H1 (cell line): Measurements from ENCODE around the gene ARHGAP15. TPM values are rescaled to one million over a fixed set of nuclear protein-coding genes. Genes with fewer than 3 reads are reported as not detected.

Source experiments
- CTCF ChIA-PET: fragments of 300-600 bp; sonication (Branson Sonifier 250); formaldehyde crosslinking; loops from one replicate; lab custom pipeline; 2021; ENCODE audit not compliant: partially characterized antibody; lab: Charles Lee
- POLR2A ChIA-PET: fragments of 300-600 bp; sonication (Branson Sonifier 250); formaldehyde crosslinking; loops from one replicate; lab custom pipeline; 2021; ENCODE audit warnings: inconsistent platforms; ENCODE audit not compliant: partially characterized antibody; lab: Charles Lee
- DNase-seq, 2 experiments: peaks; one replicate each; pipeline versions ENCODE4 v3.0.0 to v3.0.0-alpha.2; 2010 to 2022; ENCODE audit warnings: low spot score in 2 of 2, low read depth in 1 of 2, mixed read lengths in 1 of 2
- FAIRE-seq: peaks from 2 replicates; lab custom pipeline; 2011; peaks lifted over from hg19 to GRCh38; lab: Jason Lieb, UNC
- H2AFZ ChIP-seq: 2 replicates; pipeline ENCODE4 v1.8.1; 2012; ENCODE audit warnings: low read length, inconsistent platforms
- H2AK5ac ChIP-seq: 2 replicates; pipeline ENCODE4 v1.6.1; 2013; ENCODE audit warnings: low read depth, low read length
- H2BK120ac ChIP-seq: replicated peaks from 2 replicates; pipeline ENCODE3; 2013; ENCODE audit warnings: low read depth, low read length, inconsistent platforms
- H2BK12ac ChIP-seq: 2 replicates; pipeline ENCODE4 v1.6.1; 2013; ENCODE audit warnings: low read depth, low read length
- H2BK15ac ChIP-seq: 2 replicates; pipeline ENCODE4 v1.6.1; 2013; ENCODE audit warnings: low read length
- H2BK20ac ChIP-seq: 2 replicates; pipeline ENCODE4 v1.6.1; 2013; ENCODE audit warnings: low read length
- H2BK5ac ChIP-seq: 2 replicates; pipeline ENCODE4 v1.6.1; 2013; ENCODE audit warnings: low read depth, low read length
- H3K14ac ChIP-seq: 2 replicates; pipeline ENCODE4 v1.6.1; 2013; ENCODE audit warnings: inconsistent platforms; ENCODE audit not compliant: insufficient read length
- H3K18ac ChIP-seq: 2 replicates; pipeline ENCODE4 v1.6.1; 2013; ENCODE audit warnings: low read length; ENCODE audit errors: extremely low read depth
- H3K23ac ChIP-seq: 2 replicates; pipeline ENCODE4 v1.6.1; 2013; ENCODE audit warnings: inconsistent platforms; ENCODE audit not compliant: insufficient read length
- H3K23me2 ChIP-seq: 2 replicates; pipeline ENCODE4 v1.6.1; 2013; ENCODE audit warnings: low read depth, low read length
- H3K27ac ChIP-seq: 2 replicates; pipeline ENCODE4 v1.6.1; 2011; ENCODE audit warnings: low read depth, low read length, inconsistent platforms
- H3K27me3 ChIP-seq, 4 experiments: replicated peaks in 1 of 4; 1 replicate in 1 of 4; 2 replicates in 3 of 4; pipeline versions ENCODE4 v1.6.1 to v1.8.1; 2011 to 2013; ENCODE audit warnings: low read length in 3 of 4, mild to moderate bottlenecking in 3 of 4, inconsistent platforms in 2 of 4, mixed read lengths in 2 of 4, moderate library complexity in 1 of 4; ENCODE audit not compliant: control insufficient read depth in 3 of 4, insufficient read depth in 3 of 4; ENCODE audit errors: extremely low read depth in 1 of 4
- H3K36me3 ChIP-seq, 4 experiments: 2 replicates each; pipeline versions ENCODE4 v1.6.1 to v1.8.1; 2011 to 2013; ENCODE audit warnings: mild to moderate bottlenecking in 4 of 4, low read length in 3 of 4, moderate library complexity in 2 of 4, control low read depth in 1 of 4, inconsistent platforms in 1 of 4; ENCODE audit not compliant: insufficient read depth in 4 of 4, control insufficient read depth in 2 of 4
- H3K4ac ChIP-seq: replicated peaks from 2 replicates; pipeline ENCODE3; 2013; ENCODE audit warnings: low read length, low read depth, mixed read lengths, inconsistent platforms; ENCODE audit not compliant: insufficient read length
- H3K4me1 ChIP-seq, 4 experiments: replicated peaks in 1 of 4; 1 replicate in 1 of 4; 2 replicates in 3 of 4; pipeline versions ENCODE4 v1.6.1 to v1.8.1; 2011 to 2013; ENCODE audit warnings: low read length in 3 of 4, inconsistent platforms in 2 of 4, mixed read lengths in 1 of 4; ENCODE audit not compliant: insufficient read depth in 4 of 4, control insufficient read depth in 3 of 4
- H3K4me2 ChIP-seq, 2 experiments: 2 replicates each; pipeline versions ENCODE4 v1.6.1 to v1.8.1; 2011 to 2013; ENCODE audit warnings: low read depth in 2 of 2, low read length in 2 of 2, control low read depth in 1 of 2, inconsistent platforms in 1 of 2, mild to moderate bottlenecking in 1 of 2; ENCODE audit not compliant: insufficient read depth in 1 of 2
- H3K4me3 ChIP-seq, 4 experiments: fragments of 200-600, 300-600 bp in 1 of 4; sonication (generic), shearing (Covaris generic), sonication (Bioruptor Twin) in 1 of 4; 2 replicates each; pipeline versions ENCODE4 v1.5.1 to v1.8.1; 2011 to 2016; ENCODE audit warnings: low read length in 4 of 4, low read depth in 3 of 4, control low read depth in 2 of 4, inconsistent platforms in 2 of 4, mild to moderate bottlenecking in 2 of 4, mixed read lengths in 1 of 4, moderate library complexity in 1 of 4; ENCODE audit not compliant: insufficient read depth in 2 of 4; ENCODE audit errors: extremely low read depth in 1 of 4
- H3K56ac ChIP-seq: replicated peaks from 2 replicates; pipeline ENCODE3; 2013; ENCODE audit warnings: low read depth, mild to moderate bottlenecking, mixed read lengths, low read length, inconsistent platforms; ENCODE audit not compliant: insufficient read length
- H3K79me1 ChIP-seq: 2 replicates; pipeline ENCODE4 v1.6.1; 2013; ENCODE audit warnings: low read depth, low read length, control low read depth
- H3K79me2 ChIP-seq, 2 experiments: 2 replicates each; pipeline versions ENCODE4 v1.6.1 to v1.8.1; 2012 to 2013; ENCODE audit warnings: low read length in 2 of 2, mild to moderate bottlenecking in 2 of 2, inconsistent platforms in 1 of 2; ENCODE audit not compliant: insufficient read depth in 2 of 2, control insufficient read depth in 1 of 2
- H3K9ac ChIP-seq, 4 experiments: replicated peaks in 1 of 4; 1 replicate in 1 of 4; 2 replicates in 3 of 4; pipeline versions ENCODE4 v1.6.1 to v1.8.1; 2011 to 2013; ENCODE audit warnings: low read depth in 3 of 4, low read length in 3 of 4, control low read depth in 2 of 4, mild to moderate bottlenecking in 2 of 4, moderate library complexity in 2 of 4, inconsistent platforms in 1 of 4; ENCODE audit errors: extremely low read depth in 1 of 4
- H3K9me3 ChIP-seq, 2 experiments: 2 replicates each; pipeline versions ENCODE4 v1.6.1 to v1.8.1; 2012 to 2013; ENCODE audit warnings: mild to moderate bottlenecking in 2 of 2, moderate library complexity in 2 of 2, control low read depth in 1 of 2, inconsistent platforms in 1 of 2, low read depth in 1 of 2, low read length in 1 of 2, mixed read lengths in 1 of 2; ENCODE audit not compliant: insufficient read depth in 2 of 2
- H4K20me1 ChIP-seq, 2 experiments: replicated peaks in 1 of 2; 2 replicates each; pipeline versions ENCODE3 to v1.8.1; 2011 to 2013; ENCODE audit warnings: inconsistent platforms in 2 of 2, low read length in 2 of 2, mild to moderate bottlenecking in 1 of 2; ENCODE audit not compliant: insufficient read depth in 2 of 2, control insufficient read depth in 1 of 2
- H4K5ac ChIP-seq: 2 replicates; pipeline ENCODE4 v1.6.1; 2013; ENCODE audit warnings: low read length, low read depth, mixed read lengths, inconsistent platforms; ENCODE audit not compliant: insufficient read length
- H4K8ac ChIP-seq: 2 replicates; pipeline ENCODE4 v1.8.0; 2013; ENCODE audit warnings: mild to moderate bottlenecking, moderate library complexity, low read length, inconsistent platforms; ENCODE audit not compliant: insufficient read depth; ENCODE audit errors: extremely low read depth
- H4K91ac ChIP-seq: replicated peaks from 2 replicates; pipeline ENCODE3; 2013; ENCODE audit warnings: low read length, mixed read lengths, inconsistent platforms; ENCODE audit not compliant: insufficient read length
- ATF2 ChIP-seq: IDR thresholded peaks from 2 replicates; pipeline ENCODE4 v1.6.1; 2012; ENCODE audit warnings: low read length, inconsistent platforms
- ATF3 ChIP-seq: IDR thresholded peaks from 2 replicates; pipeline ENCODE4 v1.6.1; 2011; ENCODE audit warnings: low read depth, mild to moderate bottlenecking, low read length; ENCODE audit not compliant: insufficient read depth
- CTCF ChIP-seq, 3 experiments: IDR thresholded peaks; 1 replicate in 2 of 3; 2 replicates in 1 of 3; pipeline versions ENCODE4 v1.5.1 to v1.6.1; 2011; ENCODE audit warnings: low read length in 3 of 3, mild to moderate bottlenecking in 3 of 3, inconsistent platforms in 2 of 3, low read depth in 1 of 3, moderate library complexity in 1 of 3; ENCODE audit not compliant: insufficient read depth in 1 of 3; ENCODE audit errors: control extremely low read depth in 1 of 3
- EGR1 ChIP-seq: IDR thresholded peaks from 2 replicates; pipeline ENCODE4 v1.6.1; 2011; ENCODE audit warnings: low read depth, low read length, borderline replicate concordance
- FOSL1 ChIP-seq: IDR thresholded peaks from 2 replicates; pipeline ENCODE4 v1.6.1; 2011; ENCODE audit warnings: mild to moderate bottlenecking, low read depth, low read length, moderate library complexity; ENCODE audit not compliant: insufficient read depth
- JUN ChIP-seq: IDR thresholded peaks from 2 replicates; pipeline ENCODE4 v1.6.1; 2011; ENCODE audit warnings: low read depth, mild to moderate bottlenecking, improper control_type of control experiment, low read length
- JUND ChIP-seq: IDR thresholded peaks from 2 replicates; pipeline ENCODE4 v1.6.1; 2011; ENCODE audit warnings: mild to moderate bottlenecking, improper control_type of control experiment, low read length
- MAFK ChIP-seq: IDR thresholded peaks from 2 replicates; pipeline ENCODE4 v1.6.1; 2012; ENCODE audit warnings: low read depth, mild to moderate bottlenecking, improper control_type of control experiment, low read length
- SP4 ChIP-seq: IDR thresholded peaks from 2 replicates; pipeline ENCODE4 v1.6.1; 2012; ENCODE audit warnings: low read length, inconsistent platforms
- YY1 ChIP-seq: IDR thresholded peaks from 2 replicates; pipeline ENCODE4 v1.6.1; 2011; ENCODE audit warnings: low read depth, mild to moderate bottlenecking, low read length
- WGBS, 2 experiments: shearing (Covaris generic) in 1 of 2; methylation state at CpG; one replicate each; pipeline versions ENCODE4 v1.1.6 to v1.1.7; 2013 to 2015; ENCODE audit warnings: low lambda C conversion rate in 2 of 2, mixed read lengths in 2 of 2, inconsistent platforms in 1 of 2, low coverage in 1 of 2, missing lambda C conversion rate in 1 of 2; ENCODE audit not compliant: insufficient replicate concordance in 2 of 2, insufficient coverage in 1 of 2, insufficient read length in 1 of 2; ENCODE audit errors: extremely low coverage in 1 of 2, missing lambda C conversion rate in 1 of 2; 5-methylcytosine and 5-hydroxymethylcytosine counted together
- polyA plus RNA-seq, 7 experiments: library from polyadenylated mRNA; depleted of rRNA in 3 of 7; stranded (reverse) in 5 of 7; unstranded in 2 of 7; fragments of >200 nt in 5 of 7; fragments of 200-250 nt in 2 of 7; gene quantifications; 1 replicate in 5 of 7; 2 replicates in 1 of 7; 4 replicates in 1 of 7; pipeline versions ENCODE4 v1.2.1 to v1.2.3, GENCODE V29; 2011 to 2013; ENCODE audit warnings: missing spikeins in 2 of 7, mixed read lengths in 2 of 7
- total RNA-seq: library from RNA; stranded (reverse); fragmentation: NEBNext Ultra II Directional; extraction: Animal tissue kit (Norgen Biotek cat#: 25700); gene quantifications from 2 replicates; pipeline ENCODE4 v1.2.1, GENCODE V29; 2021

ARHGAP15 gene
- total and polyA plus RNA-seq, 2 of the 8 experiments (the other 6 are each of a cell fraction or from before 2014, with no cell fraction given), result not detected

GRCh38 chr2:143436951-143437350 is 307.7 kb downstream of the ARHGAP15 start:
- H2BK120ac ChIP-seq, result no peak overlapping the region
- CTCF ChIA-PET, result no interaction called here
- H2BK15ac ChIP-seq, result no peak overlapping the region
- H4K8ac ChIP-seq, result no peak overlapping the region
- no peak for FAIRE-seq
- H2AFZ ChIP-seq, result no peak overlapping the region
- no peak for DNase-seq
- no peak overlapping the region for H2BK5ac ChIP-seq
- no peak overlapping the region for H3K56ac ChIP-seq
- no peaks in the 10 kb centered on the region for H3K79me1 ChIP-seq
- no peak overlapping the region for H2BK20ac ChIP-seq
- no peak overlapping the region for H3K4ac ChIP-seq
- H4K91ac ChIP-seq, result no peak overlapping the region
- no peaks in the 10 kb centered on the region for H4K20me1 ChIP-seq
- H3K23me2 ChIP-seq, result no peaks in the 10 kb centered on the region
- no peaks in the 10 kb centered on the region for H3K36me3 ChIP-seq
- H3K4me1 ChIP-seq, result no peaks in the 10 kb centered on the region
- no peak overlapping the region for H3K4me2 ChIP-seq
- TF ChIP-seq SP4, result no peak
- TF ChIP-seq EGR1, result no peak
- no peak for TF ChIP-seq FOSL1
- no peak for TF ChIP-seq CTCF (IDR thresholded peaks at IDR 0.05; ENCODE audit: control extremely low read depth in 1 of 3, insufficient read depth in 1 of 3, low read depth in 1 of 3, low read length in 3 of 3)
- TF ChIP-seq JUN, result no peak
- no peak for TF ChIP-seq MAFK
- TF ChIP-seq JUND, result no peak
- no peak for TF ChIP-seq ATF2
- TF ChIP-seq ATF3, result no peak
- TF ChIP-seq YY1, result no peak
- TF ChIP-seq, all 59 proteins: peak for 0
- H3K9me3 ChIP-seq, result no peaks in the 10 kb centered on the region
- H3K14ac ChIP-seq, result no peak overlapping the region
- no peaks in the 10 kb centered on the region for H3K27me3 ChIP-seq
- no peak overlapping the region for H4K5ac ChIP-seq
- WGBS, 2 experiments, result 70% methylated on average over 2 of the region's 2 CpGs; no CpG with 5 or more reads in 1 of the 2 experiments
- H3K27ac ChIP-seq, result no peak overlapping the region
- POLR2A ChIA-PET, result no interaction called here
- H2BK12ac ChIP-seq, result no peak overlapping the region
- no peaks in the 10 kb centered on the region for H3K79me2 ChIP-seq
- H2AK5ac ChIP-seq, result no peak overlapping the region
- H3K18ac ChIP-seq, result no peak overlapping the region
- no peak overlapping the region for H3K23ac ChIP-seq
- H3K4me3 ChIP-seq, result no peak overlapping the region
- no peak overlapping the region for H3K9ac ChIP-seq
